NCI-H2081 treated with DMSO at 0.1 percent for 48 hours (cell line): ENCODE measurements around the gene CD28.

Source experiments
- DNase-seq: peaks from one replicate; lab custom pipeline; 2025; lab: John Stamatoyannopoulos, UW

The CD28 gene

DNA sequence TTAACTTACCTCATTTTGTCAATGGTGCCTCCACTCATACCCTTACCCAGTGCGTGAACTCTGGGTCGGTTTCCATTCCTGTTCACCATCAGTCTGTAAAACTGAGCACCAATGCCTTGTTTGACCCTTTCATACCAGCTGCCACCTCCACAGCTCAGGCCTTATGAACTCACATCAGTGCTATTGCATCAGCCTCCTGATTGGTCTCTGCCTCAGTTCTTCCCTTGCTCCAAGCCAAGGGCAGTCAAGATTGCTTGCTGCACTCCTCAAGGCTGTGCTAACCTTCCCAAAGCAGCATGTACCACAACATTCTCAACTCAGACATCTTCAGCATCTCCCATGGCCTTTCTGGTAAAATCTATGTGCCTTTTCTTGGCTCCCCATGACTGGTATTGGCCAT is 9.3 kb downstream of the CD28 start:
- DNase-seq: no peak

DNA sequence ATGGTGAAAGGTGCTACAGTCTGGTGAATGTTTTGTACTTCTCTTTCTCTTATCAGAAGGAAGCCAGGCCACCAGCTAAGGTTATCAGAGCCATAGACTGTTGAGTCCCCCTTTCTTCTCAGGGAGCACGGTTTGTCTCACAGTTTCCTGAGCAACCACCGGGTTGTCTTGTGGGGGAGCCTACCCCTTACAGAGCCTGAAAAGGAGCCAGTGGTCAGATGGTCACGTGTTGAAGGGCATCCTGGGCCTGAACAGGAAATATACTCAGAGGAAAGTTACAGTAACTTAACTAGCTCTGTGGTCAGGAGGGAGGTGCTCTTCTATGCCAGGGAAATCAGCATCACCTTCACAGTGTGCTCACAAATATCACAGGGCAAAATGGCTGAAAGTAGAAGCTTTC is 11.6 kb downstream of the CD28 start:
- DNase-seq: no peak

DNA sequence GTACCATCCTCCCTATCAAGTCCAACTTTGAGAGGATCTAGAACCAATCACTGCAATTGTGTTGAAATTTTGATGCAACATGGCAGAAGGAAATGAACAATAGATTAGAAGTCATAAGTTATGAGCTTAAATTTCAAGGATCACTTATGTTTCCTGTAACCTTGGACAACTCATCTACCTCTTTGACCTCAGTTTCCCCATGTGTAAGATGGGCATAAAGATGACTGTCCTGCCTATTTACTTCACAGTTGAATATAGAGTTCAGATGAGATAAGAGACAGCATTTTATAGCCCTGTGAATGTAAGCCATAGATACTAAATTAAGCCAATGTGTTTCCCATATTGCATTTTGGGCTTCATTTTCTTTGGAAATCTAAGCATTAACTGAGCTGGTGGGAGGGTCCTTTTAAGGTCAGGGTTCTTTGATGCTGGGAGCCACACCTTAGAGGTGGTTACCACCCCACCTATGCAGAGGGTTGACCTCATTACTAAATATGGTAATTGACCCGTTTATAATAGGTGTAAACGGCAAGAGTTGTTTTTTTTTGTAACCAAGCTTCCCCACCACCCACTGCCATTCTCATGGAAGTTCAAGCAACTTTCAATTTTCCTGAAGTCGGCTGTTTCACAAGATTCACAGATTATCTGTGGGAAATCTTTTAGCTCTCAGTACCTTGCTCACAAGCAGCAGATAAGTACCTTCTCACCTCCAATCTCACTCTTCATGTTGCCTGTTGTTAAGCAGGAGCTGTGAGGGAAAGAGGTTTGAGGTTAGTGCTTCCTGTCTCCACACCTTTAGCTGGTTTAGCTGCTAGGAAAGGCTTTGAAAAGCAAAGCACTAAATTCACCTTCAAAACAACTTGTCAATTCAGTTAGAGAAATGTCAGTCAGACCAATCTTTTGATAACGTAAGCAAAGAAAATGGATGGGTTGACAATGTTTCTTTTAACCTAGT is 13.3 kb downstream of the CD28 start:
- no peak for DNase-seq

DNA sequence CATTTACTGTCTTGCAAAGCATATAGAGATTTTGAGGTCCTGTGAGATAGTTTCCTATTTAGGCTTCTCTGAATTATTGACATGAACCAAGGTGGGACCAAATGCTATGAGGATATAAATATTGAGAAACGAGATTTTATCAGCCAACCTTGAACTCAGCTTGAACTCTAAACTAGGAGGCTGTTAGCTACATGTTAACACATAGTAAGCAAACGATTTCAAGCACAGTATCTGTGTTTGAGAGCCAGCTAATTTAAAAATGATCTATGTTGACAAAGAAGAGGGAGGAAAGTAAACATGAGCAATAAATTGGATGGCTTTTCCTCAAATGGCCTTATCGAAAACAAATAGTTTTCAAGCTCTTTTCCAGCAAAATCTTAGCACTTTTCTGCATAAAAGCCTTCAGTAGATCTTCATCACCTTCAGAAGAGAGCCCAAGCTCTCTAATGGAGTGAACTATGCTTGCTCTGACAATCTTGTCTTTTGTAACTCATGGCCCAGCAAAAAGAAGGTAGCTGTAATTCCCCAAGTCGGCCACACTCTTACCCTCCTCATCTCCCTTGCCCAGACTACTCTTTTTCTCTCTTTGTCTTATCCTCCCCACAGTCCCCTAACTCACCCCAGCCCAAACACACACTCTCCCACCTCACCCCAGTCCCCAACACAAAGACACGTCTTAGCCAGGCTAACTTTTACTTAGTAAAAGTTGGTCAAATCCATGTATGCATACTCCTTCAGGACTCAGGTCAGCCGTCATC is 14.7 kb downstream of the CD28 start:
- no peak for DNase-seq

DNA sequence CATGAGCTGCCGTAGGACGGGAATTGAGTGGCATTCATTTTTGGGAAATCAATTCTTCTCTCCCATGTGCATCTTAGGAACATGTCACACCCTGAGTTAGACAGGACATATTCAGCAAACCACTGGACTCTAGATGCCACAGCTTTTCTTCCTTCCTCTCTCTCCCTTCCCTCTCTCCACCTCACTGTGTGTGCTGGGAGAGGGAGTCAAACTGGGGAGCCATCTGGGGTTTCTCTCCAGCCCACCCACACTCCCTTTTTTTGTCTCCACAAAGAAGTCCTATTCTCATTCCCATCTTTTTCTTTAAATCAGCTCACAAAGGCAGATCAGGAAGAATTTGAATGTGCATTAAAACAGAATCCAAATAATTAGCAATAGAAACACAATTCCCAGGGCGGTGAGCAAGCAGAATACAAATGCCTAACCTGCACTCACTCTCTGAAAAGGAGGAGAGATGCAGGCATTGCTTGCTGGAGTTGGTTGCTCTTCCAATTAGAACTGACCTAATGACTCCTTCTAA is 15.4 kb downstream of the CD28 start:
- no peak for DNase-seq

DNA sequence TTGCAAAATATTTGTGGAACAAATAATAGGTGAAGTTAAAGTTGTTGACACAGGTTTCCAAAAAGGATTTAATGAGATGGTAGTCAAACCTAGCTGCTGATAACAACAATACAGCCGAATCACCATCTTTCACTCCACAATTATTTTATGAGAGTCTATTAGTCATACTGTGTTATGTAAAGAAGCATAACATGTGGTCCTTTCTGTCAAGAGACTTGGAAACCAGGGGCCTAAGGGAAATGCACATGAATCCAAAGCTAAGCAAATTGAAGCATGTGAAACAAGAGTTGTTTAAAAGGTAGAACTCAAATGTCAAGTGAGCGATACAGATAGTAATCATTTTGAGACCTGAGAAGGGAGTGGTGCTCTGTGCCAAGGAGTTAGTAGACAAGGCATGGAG is 16.0 kb downstream of the CD28 start:
- DNase-seq: peak; percentile 12

DNA sequence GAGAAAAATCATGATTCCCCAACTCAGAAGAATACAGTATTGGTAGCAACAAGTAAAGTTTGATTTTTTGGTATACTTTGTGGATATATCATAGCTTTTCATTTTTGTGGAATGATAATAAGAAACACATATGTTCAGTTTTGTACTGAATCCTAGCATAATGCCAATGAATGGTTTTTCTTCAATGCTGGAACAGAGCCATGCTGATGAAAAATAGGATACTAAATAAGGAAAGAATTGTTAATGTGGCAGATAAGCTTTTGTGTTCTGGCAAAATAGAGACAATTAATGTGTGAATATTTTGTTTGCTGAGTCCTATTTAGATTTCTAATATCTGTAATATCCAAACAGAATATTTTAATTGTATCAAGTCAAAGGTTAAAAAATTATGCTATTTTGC is 21.9 kb downstream of the CD28 start:
- DNase-seq: no peak

DNA sequence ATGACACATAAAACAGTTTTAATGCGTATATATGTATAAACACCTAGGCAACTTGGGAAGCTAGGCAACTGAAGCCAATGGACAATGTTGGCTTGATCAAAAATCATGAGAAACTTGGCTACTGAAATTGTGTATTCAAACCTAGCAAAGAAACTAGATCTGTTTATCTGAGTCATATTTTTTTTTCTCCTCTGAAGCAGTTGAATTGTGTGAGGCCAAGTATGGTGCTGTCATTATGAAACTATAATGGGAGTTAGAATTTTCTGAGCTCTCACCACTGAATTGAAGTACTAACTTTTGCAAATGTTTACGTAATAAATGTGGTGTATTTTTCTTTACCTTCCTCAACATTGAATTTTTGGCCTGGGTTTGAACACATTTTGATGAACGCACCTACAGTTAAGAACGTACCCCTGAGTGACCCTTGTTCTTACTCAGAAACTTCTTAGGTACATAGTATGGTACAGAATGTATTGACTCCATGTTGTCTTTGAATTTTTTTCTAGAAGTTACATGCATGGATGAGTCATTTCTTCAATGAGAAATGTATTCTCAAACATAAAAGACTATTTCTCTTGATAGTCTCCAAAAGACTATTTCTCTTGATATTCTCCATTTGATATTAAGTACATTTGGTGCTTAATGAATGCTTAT is 23.8 kb downstream of the CD28 start:
- no peak for DNase-seq

DNA sequence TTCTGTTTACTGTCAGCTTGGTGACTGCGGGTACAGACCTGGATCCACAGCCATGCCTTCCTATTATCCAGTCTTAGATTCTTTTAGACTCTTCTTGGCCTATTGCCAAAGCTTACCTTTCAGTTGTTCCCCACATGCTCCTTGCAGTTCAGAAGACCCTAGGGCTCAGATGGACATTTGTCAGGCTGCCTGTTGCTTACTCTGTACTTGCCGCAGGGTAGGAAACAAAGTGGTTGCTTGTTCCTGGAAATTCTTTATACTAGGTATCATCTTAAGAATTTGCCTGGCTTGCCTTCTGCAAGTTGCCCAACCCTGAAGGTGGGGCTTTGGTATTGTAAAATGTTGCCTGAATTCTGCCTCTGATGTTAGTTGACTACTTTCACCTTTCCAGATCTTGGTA is 24.4 kb downstream of the CD28 start:
- no peak for DNase-seq

DNA sequence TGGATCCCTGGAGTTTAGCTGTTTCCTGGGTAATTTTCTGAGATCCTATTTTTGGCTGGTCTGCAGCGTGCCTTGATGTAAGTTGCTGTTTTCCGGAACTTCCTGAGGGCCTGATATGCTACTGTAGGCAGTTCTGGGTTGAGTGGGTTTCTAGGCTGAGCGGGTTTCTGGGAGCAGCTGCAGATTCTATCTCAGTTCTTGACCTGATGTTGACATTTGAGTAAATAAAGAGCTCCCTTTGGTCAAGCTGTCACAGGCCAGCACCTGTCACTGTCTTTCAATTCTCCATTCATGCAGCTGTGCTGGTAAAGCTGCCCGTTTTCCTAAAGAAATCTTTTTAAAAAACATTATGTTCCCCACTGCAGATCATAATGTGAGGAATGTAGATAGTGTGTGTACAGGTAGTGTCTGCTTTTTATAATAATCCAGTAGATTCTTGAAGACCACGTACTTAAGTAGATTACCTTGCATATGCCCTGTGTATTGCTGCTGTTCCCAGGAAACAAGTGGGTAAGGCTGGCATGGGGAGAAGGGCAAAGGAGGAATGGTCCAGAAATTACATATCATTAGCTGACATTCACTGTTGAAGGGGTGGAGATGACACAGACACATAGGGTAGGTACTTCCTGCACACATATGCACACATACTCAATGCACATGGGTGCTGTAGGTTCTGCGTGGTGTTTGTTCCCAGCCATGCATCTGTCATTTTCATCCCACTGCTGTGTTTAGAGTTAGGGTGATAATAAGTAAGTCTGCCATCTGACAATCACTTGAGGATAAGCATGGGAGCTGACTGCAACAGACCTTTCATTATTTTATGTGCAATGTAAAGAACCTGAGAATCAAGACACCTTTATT is 25.9 kb downstream of the CD28 start:
- no peak for DNase-seq

DNA sequence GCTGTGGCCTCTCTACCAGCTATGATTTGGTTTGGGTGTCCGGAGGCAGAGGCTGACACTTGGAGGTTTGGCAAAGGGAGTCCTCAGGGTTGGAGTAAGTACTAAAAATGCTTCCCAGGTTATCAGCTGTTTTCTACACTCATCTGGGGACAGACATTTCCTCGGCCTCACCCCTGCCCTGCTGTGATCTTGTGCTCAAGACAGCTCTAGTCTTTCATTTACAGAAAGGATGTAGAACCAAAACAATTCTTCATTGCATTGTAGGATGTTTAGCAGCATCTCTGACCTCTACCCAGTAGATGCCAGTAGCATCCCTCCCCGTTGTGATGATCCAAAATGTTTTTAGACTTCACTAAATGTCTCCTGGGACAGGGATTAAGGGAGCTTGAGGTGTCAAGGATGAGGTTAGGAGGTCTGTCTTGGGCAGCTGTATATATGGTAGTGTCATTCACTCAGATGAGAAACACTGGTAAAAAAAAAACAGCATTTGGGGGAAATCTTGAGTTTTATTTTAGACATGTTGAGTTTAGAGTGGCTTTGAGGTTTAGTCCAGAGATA is 26.6 kb downstream of the CD28 start:
- DNase-seq: no peak

DNA sequence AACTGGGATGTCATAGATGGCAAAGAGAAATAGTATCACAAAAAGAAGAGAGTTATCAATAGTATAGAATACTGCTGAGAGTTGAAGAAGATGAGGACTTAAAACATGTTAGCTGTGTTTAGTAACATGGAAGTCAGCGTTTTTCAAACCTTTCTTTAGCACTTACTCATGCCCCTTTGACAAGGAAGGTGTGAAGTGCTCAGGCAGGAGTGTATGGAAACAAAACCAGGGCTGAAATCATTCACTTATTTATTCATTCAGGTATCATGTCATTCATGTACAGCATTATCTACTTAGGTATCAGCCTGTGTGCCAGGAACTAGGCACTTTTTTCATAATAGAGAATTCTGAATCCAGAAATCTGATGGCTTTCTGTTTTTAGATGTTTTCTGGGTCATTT is 27.2 kb downstream of the CD28 start:
- no peak for DNase-seq

DNA sequence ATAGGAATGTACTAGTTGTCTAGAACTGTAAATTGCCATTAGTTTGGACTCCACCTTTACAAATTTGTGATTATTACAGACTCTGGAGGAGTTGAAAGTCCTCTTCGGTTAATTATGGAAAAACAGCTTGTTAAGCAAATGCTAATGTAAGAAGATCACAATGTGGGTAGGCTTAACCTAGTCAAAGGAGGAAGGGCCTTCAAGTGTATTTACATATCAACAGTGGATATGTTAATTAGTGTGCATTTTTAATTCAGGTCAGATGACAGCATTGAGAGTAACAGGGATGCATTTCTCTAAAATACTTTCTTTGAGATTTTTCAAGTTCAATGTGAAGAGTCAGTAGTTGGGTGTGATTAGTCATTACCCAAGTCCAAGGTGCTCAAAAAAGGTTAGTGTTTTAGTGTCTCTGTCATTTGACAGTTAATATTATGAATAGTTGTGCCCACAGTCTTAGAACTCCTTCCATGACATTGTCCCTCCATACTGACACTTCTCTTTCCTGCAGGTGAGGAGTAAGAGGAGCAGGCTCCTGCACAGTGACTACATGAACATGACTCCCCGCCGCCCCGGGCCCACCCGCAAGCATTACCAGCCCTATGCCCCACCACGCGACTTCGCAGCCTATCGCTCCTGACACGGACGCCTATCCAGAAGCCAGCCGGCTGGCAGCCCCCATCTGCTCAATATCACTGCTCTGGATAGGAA is 28.0 kb downstream of the CD28 start:
- DNase-seq: no peak

DNA sequence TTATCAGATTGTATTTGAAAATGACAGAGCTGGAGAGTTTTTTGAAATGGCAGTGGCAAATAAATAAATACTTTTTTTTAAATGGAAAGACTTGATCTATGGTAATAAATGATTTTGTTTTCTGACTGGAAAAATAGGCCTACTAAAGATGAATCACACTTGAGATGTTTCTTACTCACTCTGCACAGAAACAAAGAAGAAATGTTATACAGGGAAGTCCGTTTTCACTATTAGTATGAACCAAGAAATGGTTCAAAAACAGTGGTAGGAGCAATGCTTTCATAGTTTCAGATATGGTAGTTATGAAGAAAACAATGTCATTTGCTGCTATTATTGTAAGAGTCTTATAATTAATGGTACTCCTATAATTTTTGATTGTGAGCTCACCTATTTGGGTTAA is 30.9 kb downstream of the CD28 start:
- no peak for DNase-seq

DNA sequence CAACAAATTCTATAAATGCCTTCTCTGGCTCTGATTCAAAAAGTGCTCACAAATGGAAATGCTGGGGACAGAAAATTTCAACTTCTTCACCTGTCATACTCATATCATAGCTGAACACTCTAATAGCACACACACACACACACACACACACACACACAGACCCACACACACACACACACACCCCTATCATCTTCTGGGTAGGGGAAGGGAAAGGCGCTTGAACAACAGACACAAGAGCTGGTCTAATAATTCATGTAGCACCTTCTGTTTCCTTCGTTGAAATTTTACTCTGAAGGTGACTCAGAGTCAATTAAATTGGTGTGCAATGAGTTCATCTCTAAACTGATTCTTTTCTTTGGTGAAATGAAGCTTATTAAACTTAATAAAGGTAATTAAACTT is 32.9 kb downstream of the CD28 start:
- DNase-seq: no peak

DNA sequence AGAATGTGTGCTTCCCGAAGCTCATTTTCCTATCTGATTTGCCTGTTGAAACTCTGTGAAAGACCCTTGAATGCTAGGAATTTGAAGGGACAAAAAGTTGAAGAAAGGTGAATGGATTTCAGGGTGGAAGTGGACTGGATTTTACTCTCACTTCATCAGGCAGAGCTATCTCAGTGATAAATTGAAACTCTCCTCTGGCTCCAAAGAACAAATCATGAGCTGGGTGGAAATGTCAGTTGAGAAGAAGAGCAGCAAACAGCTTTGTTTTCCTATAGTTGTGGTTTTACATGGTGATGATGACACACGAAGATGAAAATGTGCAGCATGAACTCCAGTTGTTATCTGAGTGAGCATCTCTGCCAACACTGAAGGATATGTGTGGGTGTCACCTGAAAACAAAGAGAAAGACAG is 34.4 kb downstream of the CD28 start:
- no peak for DNase-seq

DNA sequence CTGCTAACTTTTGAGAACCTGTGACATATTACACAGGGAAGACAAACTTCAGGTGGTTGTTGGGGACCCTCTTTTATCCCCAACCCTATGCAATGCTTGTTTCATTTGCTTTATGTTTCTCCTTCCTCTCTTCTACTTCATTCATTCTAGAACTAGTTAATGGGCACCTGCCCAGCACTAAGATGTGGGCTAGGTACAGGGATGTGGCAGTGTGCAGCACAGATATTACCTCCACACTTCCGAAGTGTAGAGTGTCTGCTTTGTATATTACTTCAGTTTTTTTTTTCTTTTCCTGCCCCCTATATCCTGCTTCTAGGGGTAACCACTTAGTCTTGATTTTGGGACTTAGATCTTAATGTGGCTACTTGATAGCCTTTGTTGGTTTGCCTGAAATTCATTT is 35.1 kb downstream of the CD28 start:
- no peak for DNase-seq

DNA sequence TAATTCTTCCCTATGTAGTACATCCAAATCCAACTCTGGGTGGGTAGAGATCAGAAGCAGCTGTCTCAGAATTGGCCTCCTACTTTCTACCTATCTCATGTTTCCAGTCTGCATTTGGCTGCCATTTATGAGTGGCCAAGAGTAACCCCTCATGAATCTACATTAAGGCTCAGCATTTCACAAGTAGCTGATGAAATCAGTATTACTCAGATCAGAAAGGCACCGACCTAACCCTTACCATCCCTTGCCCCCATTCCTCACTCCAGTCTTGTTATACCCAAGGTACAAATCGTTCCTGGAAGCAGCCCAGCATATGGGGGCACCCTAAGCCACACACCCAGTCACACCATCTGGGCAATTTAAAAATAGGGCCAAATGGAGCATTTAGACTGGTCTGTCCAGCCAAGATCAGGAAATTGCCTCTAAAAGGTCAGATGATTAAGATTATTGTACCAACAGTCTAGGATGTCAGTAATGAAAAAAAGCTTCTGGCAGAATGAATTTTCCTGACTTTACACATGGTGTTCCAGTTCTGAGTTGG is 37.1 kb downstream of the CD28 start:
- DNase-seq: no peak

DNA sequence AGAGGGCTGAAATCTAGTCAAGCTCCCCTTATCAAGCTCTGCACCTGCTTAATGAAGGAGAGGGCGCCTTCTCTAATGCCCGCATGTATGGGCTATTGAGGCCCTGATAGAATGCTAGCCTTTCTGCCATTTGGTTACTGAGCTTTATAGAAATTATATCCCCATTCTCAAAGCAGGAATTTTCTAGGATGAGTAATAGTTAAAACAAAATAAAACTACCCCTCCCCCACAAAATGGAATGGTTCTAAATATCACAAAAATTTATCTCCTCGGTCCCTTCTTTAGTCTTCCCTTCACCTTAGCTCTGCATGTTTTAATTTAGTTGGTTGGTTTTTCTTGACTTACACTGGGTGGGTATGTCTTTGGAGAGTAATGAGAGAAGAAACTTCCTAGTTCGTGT is 37.7 kb downstream of the CD28 start:
- no peak for DNase-seq

DNA sequence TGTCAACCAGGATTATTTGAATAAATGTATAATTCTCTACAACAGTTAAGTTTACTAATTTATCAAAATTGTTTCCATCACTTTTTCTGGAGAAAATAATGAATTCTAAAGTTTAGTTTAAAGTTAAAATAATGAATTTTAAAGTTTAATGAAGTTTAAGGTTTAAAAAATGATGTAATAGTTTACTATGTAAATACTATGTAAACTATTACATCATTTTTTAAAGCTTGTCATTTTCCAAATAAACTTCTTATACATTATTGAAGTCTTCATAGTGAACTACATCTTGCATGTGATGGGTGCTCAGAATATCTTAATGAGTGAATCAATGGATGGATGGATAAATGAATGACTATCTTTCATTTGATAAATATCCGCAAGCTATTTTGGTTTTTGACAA is 38.8 kb downstream of the CD28 start:
- no peak for DNase-seq
